Measurements from ENCODE around the gene NRN1L. TPM values are rescaled to one million over a fixed set of nuclear protein-coding genes. Genes with fewer than 3 reads are reported as not detected.

NRN1L gene
- total and polyA plus RNA-seq, 2 donors (not counting 3 experiments of a cell fraction or from before 2014, with no cell fraction given) = 0.37 TPM; not detected in 1

DNA sequence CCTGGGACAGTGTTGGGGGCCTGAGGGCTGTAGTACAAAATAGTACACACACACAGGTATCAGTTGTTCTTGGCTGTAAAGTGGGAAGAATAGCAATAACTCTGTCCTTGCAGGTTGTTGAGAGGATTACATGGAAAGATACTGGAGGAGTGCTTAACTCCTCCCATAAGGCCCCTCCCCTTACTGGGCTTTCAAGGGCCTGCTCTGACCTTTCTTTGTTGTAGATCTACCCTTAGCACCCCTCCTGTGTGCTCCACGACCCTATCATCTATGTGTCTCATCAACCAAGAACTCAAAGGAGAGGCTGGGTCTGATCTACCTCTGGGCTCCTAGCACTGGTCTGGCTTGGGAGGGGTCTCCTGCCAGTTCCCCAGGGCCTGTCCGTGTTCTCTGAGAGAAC is 20.1 kb upstream of the NRN1L start:
- Histone ChIP-seq H3K4me2 (ENCODE audit: insufficient read depth, low read length) (no peak overlapping the region), H2AFZ (ENCODE audit: low read depth, low read length) (no peak overlapping the region), H3K79me2 (ENCODE audit: control insufficient read depth, insufficient read depth, low read length) (peaks cover 53% of the 10 kb centered on the region), H4K20me1 (replicated peaks; ENCODE audit: control insufficient read depth, extremely low read depth, insufficient read depth, low read length) (peaks cover 2% of the 10 kb centered on the region), H3K9me1 (replicated peaks; ENCODE audit: control insufficient read depth, extremely low read depth, insufficient read depth, low read length) (no peaks in the 10 kb centered on the region), H3K27ac (ENCODE audit: insufficient read depth, low read depth, low read length) (no peak overlapping the region), H3K9ac (replicated peaks; ENCODE audit: extremely low read depth, insufficient read depth, low read length) (no peak overlapping the region), H3K36me3 (ENCODE audit: control insufficient read depth in 2 of 2, extremely low read depth in 1 of 2, insufficient read depth in 2 of 2, low read length in 2 of 2) (peaks cover 13 to 41% of the 10 kb centered on the region in 2 experiments), H3K27me3 (ENCODE audit: control insufficient read depth in 2 of 2, insufficient read depth in 2 of 2, low read length in 2 of 2) (no peaks in the 10 kb centered on the region), H3K9me3 (replicated peaks; ENCODE audit: control insufficient read depth, insufficient read depth, low read length) (no peaks in the 10 kb centered on the region), H3K4me3 (replicated peaks in 1 of 3; ENCODE audit: insufficient read depth in 1 of 3, low read depth in 1 of 3, low read length in 3 of 3) (no peak overlapping the region), H3K4me1 (ENCODE audit: control insufficient read depth, extremely low read depth, insufficient read depth, low read length) (no peaks in the 10 kb centered on the region)
- ChIA-PET POLR2A (no interaction called here), CTCF (interaction anchor here (0.7 to 4.5 kb wide), 4 partner anchors 19 to 343 kb away, joined by 3 to 64 read pairs (median 16); no protein-coding TSS in a partner anchor)
- no TSS peak for BruUV-seq (replicated peaks)
- intact Hi-C loops (cut with micrococcal nuclease) = no loop called here
- TF ChIP-seq, protein P1, sequence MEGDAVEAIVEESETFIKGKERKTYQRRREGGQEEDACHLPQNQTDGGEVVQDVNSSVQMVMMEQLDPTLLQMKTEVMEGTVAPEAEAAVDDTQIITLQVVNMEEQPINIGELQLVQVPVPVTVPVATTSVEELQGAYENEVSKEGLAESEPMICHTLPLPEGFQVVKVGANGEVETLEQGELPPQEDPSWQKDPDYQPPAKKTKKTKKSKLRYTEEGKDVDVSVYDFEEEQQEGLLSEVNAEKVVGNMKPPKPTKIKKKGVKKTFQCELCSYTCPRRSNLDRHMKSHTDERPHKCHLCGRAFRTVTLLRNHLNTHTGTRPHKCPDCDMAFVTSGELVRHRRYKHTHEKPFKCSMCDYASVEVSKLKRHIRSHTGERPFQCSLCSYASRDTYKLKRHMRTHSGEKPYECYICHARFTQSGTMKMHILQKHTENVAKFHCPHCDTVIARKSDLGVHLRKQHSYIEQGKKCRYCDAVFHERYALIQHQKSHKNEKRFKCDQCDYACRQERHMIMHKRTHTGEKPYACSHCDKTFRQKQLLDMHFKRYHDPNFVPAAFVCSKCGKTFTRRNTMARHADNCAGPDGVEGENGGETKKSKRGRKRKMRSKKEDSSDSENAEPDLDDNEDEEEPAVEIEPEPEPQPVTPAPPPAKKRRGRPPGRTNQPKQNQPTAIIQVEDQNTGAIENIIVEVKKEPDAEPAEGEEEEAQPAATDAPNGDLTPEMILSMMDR (IDR thresholded peaks at IDR 0.05; ENCODE audit: extremely low read depth in 1 of 2, insufficient read depth in 1 of 2, low read depth in 1 of 2, low read length in 2 of 2) = no peak
- TF ChIP-seq POLR2AphosphoS5 (IDR thresholded peaks at IDR 0.05; ENCODE audit: insufficient read depth, low read depth, low read length) (no peak), GATA2 (IDR thresholded peaks at IDR 0.05; ENCODE audit: insufficient read depth, insufficient read length, low read depth, low read length) (no peak), MYC (IDR thresholded peaks at IDR 0.05; ENCODE audit: low read depth, low read length) (no peak), FOS (IDR thresholded peaks at IDR 0.05; ENCODE audit: borderline replicate concordance, insufficient read depth, low read length) (no peak), JUN (IDR thresholded peaks at IDR 0.05; ENCODE audit: borderline replicate concordance, insufficient read depth, insufficient read length, low read depth) (no peak), POLR2A (IDR thresholded peaks at IDR 0.05; ENCODE audit: low read depth, low read length) (no peak), EZH2 (IDR thresholded peaks at IDR 0.05; ENCODE audit: borderline replicate concordance, low read depth, low read length, severe bottlenecking) (no peak)
- TF ChIP-seq, protein P2, sequence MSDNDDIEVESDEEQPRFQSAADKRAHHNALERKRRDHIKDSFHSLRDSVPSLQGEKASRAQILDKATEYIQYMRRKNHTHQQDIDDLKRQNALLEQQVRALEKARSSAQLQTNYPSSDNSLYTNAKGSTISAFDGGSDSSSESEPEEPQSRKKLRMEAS (IDR thresholded peaks at IDR 0.05; ENCODE audit: insufficient read depth, insufficient read length) = no peak
- DNase-seq (ENCODE audit: low read depth, low spot score) = no peak
- FAIRE-seq = no peak
- dilution Hi-C loops (cut with MboI; ENCODE audit: extremely low pct_ligation_motif_present, low sequenced_read_pairs) = no loop called here
